HG02623 (cell line): Measurements from ENCODE around the gene ZNF526.

Experiments
- ATAC-seq: cut with Tn5 transposase; IDR thresholded peaks from one replicate; pipeline ENCODE4 v1.9.1; 2021; ENCODE audit warnings: moderate library complexity; ENCODE audit not compliant: unreplicated experiment

The ZNF526 gene

GRCh38 chr19:42220751-42221097, 612 bp downstream of the ZNF526 start:
- ATAC-seq: no peak

DNA sequence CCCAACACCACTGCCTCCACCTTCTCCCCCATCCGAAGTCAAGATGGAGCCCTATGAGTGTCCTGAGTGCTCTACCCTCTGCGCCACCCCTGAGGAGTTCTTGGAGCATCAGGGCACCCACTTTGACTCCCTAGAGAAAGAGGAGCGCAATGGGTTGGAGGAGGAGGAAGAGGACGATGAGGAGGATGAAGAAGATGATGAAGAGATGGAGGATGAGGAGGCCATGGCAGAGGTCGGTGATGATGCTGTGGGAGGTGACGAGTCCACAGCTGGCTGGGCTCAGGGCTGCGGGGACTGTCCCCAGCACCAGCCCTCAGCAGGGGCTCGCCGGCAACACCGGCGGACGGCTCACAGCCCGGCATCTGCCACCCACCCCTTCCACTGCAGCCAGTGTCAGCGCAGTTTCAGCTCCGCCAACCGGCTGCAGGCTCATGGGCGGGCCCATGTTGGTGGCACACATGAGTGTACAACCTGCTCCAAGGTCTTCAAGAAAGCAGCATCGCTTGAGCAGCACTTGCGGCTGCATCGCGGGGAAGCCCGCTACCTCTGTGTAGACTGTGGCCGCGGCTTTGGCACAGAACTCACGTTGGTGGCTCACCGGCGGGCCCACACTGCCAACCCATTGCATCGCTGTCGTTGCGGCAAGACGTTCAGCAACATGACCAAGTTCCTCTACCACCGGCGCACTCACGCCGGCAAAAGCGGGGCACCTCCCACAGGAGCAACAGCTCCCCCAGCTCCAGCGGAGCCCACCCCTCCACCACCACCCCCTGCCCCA, 5.0 kb downstream of the ZNF526 start:
- ATAC-seq: no peak

- ATAC-seq: no peak
Observed at GRCh38 chr19:42225718-42226292, 5.7 kb downstream of the ZNF526 start.

- no peak for ATAC-seq
Observed at GRCh38 chr19:42226886-42227285, 6.8 kb downstream of the ZNF526 start.

DNA sequence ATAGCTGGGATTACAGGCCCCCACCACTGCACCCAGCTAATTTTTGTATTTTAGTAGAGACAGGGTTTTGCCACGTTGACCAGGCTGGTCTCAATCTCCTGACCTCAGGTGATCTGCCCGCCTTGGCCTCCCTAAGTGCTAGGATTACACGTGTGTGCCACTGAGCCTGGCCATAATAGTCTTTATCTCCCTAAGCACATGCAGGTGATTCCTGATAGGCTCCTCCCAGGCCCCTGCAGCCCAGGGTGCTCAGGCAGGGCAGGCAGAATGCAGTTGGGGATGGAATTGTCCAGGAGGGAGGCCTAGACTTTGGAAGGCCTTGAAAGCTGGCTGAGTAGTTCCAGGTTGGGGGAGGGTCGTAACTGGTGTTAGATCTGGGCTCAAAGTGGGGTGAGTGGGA, 8.5 kb downstream of the ZNF526 start:
- ATAC-seq: no peak

DNA sequence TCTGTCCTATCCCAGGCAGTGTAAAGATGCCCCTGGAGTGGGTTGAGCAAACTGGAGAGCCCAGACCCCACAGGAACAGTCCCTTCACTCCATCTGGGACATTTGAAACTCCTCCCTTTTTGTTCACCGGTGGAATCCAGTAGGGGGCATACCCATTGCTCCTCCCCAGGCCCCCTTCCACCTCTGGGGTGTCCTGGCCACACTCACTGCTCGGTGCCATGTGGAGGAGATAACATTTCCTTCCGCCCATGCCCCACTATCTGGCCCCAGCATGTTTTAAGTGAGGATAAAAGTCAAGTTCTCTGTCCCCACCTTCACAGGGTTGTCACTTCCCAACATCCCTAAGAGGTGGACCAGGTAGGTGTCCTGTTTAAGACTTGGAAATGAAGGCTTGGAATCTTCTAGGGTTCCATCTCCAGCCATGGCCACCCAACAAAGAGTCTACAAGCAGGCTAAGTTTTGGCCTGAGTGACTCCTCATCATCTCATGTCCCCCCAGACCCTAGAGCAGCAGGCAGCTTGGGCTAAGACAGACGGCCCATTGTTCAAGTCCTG, 9.3 kb downstream of the ZNF526 start:
- ATAC-seq: no peak

- no peak for ATAC-seq
Observed at GRCh38 chr19:42229855-42230351, 9.8 kb downstream of the ZNF526 start.

DNA sequence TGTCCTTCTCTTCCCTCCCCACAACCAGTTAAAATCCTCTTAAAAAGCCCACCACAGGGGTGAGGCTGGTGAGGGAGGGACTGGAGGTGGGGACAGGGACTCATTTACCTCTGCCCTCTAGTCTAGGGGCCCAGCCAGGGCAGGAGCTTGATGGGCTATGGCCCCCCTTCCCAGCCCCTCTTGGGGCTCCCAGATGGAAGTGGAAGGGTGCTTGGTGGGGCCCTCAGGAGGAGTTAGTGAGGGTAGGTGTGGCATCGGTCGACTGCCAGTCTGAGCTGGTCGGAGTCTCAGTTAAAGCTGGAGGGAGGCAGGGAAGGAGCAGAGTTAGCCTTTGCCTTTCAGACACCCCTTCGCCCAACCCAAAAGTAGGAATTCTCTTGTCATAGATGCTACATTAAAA, 10.5 kb downstream of the ZNF526 start:
- no peak for ATAC-seq

GRCh38 chr19:42232435-42232834, 12.3 kb downstream of the ZNF526 start:
- ATAC-seq: no peak

- no peak for ATAC-seq
Observed at GRCh38 chr19:42233106-42233505, 13.0 kb downstream of the ZNF526 start.

GRCh38 chr19:42233678-42234292, 13.7 kb downstream of the ZNF526 start:
- ATAC-seq: no peak

DNA sequence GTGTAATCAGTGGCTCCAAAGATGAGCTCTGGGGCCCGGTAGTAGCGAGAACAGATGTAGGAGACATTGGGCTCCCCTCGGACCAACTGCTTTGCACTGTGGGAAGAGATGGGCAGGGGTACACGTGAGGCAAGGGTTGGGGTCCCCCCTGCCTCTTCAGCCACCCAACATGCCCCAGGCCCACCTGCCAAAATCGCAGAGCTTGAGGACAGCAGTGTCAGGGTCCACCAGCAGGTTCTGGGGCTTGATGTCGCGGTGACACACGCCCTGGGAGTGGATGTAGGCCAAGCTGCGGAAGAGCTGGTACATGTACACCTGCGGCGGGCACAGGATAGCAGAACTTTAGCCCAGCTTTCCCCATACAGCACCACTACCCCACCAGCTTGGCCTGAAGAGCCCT, 14.3 kb downstream of the ZNF526 start:
- no peak for ATAC-seq

DNA sequence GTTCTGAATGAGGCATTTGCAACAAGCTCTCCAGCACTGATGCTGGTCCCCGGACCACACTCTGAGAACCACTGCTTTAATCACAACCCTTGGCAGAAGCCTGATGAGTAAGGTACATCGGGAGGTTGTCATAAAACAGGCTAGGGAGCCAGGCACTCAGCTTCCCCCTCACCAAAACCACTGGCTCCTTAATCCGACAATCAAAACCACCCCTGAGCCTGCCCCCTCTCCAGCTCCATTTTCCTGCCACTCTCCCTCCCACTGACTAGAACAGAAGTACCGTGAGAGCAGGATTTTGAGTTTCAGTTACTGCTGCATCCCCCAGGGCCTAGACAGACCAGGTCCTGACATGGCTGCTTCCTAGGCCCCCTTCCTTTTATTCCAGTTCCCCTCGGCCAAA, 15.1 kb downstream of the ZNF526 start:
- ATAC-seq: no peak

GRCh38 chr19:42239544-42240220, 19.6 kb downstream of the ZNF526 start:
- ATAC-seq: no peak

DNA sequence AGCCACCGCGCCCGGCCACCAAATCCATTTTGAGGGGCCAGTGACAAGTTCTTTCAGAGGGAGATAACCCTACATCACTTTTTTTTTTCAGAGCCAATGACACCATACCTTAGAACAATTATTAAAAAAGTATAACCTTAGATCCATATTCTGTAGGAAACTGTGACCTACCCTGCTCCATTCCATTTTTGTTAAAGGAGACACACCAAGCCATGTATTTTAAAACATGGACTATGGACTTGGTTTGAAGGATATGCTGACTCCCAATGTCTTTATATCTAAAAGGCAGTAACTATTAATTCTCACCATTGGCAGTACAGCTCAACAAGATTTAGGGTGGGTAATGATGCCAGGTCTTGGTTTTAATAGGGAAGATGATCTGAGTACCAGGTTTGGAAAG, 21.2 kb downstream of the ZNF526 start:
- ATAC-seq: no peak

GRCh38 chr19:42242069-42242511, 22.0 kb downstream of the ZNF526 start:
- no peak for ATAC-seq

DNA sequence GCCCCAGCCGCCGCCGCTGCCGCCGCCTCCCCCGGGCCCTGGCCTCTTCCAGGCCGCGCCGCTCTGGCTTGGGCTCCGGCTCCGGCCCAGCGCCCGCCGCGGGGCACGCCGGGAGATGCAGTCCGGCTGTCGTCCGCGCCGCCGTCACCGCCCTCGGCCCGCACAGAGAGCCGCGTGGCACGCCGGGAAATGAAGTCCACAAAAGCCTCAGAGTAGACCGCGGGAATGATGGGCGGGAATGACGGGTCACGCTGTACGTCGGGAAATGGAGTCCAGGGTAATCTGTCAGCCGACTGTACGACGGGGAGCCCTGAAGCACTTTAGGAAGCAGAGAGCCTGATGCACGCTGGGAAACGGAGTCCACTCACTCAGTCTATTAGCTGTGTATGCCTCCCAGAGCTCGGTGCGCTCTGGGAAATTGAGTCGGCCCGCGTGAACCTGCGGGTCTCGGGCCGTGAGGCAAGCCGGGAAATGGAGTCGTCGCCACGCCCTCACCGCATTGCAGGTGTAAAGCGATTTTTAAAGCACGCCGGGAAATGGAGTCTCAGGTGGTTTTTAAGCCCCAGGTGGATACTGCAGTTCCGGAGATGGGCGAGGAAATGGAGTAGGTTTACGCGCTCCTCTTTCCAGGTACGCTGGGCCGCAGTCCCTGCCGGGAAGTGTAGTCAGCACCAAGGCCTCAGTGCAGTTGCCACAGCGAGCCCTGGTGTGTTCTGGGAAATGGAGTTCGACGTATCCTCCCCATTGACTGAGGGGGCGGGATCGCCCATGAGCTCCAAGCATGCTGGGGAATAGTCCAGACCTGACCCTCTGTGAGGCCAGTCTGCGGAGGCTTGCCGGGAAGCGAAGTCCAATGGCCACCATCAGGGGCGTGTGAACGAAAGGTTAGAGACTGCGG, 22.6 kb downstream of the ZNF526 start, which contains the start of gene GSK3A:
Gene GSK3A, minus strand, starts transcription at position 91 of the 898 bp plus-strand sequence. CDS start 137 bp downstream, outside the sequence.
- ATAC-seq: peak; percentile 51

GRCh38 chr19:42244347-42245220, 24.5 kb downstream of the ZNF526 start:
- ATAC-seq: peak; percentile 32

DNA sequence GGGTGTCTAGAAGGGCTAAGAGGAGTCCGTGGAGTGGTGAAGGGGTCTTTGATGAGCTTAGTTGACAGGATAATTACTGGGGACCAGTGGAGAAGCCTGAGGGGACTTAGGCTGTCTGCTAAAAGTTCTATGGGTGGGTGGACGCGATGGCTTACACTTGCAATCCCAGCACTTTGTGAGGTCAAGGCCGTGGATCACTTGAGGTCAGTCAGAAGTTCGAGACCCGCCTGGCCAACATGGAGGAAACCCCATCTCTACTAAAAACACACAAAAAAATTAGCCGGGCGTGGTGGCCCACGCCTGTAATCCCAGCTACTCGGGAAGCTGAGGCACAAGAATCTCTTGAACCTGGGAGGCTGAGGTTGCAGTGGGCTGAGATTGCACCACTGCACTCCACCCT, 25.1 kb downstream of the ZNF526 start:
- ATAC-seq: no peak
